NCI-H1417 treated with DMSO at 0.1 percent for 48 hours (cell line): ENCODE data around the gene GPR89A.
"Not testable (repeated sequence)": the region's sequence is repeated elsewhere in the genome, so short reads cannot be mapped to it uniquely, and the experiment has no call there.

Experiments
- DNase-seq: peaks from one replicate; lab custom pipeline; 2025; lab: John Stamatoyannopoulos, UW

Gene GPR89A

GRCh38 chr1:145717833-145718232 lies 110.0 kb downstream of the GPR89A start:
- no peak for DNase-seq

GRCh38 chr1:145718465-145718864 lies 110.7 kb downstream of the GPR89A start:
- not testable (repeated sequence) for DNase-seq

GRCh38 chr1:145719230-145720079 lies 111.7 kb downstream of the GPR89A start, which contains the start of gene CD160:
Gene CD160, plus strand, starts transcription at chr1:145719499. Its CDS starts 8,829 bp downstream, at chr1:145728328.
- no peak for DNase-seq
